Measurements from ENCODE around the gene PCED1B.
"Not testable (repeated sequence)": the region's sequence is repeated elsewhere in the genome, so short reads cannot be mapped to it uniquely, and the experiment has no call there.

PCED1B gene

DNA sequence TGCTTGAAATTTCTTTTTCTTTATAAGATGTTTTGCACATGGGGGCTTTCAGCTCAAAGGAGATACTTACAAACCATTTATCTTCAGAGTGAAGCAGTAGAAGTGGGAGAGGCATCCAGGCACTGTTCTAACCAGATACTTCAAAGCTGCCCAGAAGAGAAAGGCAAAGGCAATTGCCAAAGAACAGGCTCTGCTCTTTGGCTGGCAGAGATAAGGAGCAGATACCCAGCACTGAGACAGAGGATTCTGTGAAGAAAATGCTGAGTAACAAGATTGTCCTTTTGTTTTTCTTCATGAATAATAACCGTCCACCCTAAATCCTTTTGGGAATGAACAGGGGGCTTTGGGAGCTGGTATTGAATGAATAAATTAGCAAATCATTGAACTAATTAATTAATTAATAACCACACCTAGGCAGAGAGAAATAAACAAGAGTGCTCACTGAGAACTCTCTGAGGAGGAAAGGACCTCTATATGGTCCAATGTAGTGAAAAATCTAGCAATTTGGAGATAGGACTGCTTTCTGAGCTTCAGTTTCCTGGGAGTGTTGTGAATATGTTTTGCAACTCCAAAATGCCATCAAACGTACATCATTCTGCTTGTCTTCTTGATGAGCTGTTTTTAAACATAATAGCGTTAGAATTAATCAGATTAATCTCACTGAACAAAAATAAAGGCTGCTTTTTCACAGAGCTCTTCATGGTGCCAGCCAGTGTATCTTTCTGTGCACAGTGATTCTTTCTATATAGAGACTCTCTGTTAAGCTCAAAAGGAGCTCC, 193.2 kb downstream of the PCED1B start:
- DNase-seq: no peak

DNA sequence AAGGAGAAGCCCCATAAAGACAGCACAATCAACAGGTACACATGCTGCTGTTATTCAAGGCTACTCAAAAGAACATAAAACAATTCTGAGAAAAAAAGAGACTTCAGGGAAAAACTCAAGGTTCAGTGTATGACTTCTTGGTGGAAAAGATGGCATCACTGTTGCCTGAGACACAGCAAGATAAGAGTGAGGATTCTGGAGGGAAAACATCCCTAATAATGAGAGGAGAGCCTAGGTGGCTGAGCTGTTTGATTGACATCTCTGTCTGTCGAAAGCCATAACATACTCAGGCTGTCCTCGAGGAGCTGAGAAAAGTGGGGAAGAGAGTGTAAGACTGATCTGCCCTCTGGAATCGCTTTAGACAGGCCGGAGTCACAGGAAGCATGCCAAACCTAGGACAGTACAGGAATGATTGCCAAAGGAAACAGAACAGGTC, 193.8 kb downstream of the PCED1B start:
- DNase-seq: no peak

DNA sequence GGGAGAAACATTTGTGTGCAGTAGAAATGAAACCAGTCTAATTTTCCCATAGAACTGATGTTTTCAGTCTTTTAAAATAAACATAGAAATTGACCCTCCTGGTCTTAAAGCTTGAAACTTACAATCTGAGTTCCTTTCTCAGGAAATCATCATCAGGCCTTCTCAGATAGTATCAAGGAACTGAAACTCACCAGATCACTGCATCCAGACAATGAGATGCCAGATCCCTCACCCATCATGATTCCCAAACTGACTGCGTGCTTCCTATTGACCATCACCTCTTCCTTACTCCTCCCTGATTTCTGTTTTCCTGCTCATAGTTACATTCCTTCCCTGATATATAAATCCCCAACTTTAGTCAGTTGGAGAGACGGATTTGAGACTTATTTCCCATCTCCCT, 195.3 kb downstream of the PCED1B start:
- no peak for DNase-seq

DNA sequence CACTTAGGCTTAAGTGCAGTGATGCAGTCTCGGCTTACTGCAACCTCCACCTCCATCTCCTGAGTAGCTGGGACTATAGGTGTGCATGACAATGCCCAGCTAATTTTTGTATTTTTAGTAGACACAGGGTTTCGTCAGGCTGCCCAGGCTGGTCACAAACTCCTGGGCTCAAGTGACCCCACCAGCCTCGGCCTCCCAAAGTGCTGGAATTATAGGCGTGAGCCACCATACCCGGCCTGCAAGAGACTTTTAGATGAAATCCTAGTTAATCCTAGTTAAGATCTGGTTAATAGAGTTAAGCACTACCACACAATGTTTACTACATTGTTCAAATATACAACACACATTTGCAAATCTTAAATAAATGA, 196.8 kb downstream of the PCED1B start:
- DNase-seq: no peak

DNA sequence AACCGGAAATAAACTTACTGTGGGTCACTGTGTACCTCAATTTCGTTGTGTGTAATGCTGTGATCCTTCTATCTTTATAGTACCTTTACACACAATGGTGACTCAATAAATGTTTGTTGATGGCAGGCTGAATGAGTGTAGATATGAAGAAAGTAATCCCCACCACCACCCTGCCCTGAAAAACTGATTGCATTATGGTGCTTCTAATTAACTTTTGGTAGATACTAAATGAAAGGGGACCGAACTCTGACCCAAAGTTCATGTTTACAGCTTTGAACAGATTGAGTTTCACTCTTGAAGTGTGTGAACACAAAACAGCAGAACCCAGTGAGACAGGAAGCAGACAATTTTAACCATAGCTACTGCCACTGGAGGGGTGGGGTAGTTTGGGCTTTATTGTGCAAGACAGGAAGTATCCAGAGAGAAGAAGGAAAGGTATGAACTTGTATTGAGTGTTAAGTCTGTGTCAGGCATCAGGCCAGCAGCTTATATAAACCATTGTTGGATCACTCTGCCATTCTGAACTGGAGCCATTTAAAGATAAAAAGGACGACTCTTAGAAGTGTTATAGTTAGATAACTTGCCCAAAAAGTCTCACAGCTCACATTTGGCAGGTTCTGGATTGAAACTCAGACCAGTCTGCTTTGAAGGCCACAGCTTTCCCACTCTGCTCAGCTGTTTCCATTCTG, 197.3 kb downstream of the PCED1B start:
- peak in 2 of 58 donors; percentile 1 to 16 for DNase-seq

DNA sequence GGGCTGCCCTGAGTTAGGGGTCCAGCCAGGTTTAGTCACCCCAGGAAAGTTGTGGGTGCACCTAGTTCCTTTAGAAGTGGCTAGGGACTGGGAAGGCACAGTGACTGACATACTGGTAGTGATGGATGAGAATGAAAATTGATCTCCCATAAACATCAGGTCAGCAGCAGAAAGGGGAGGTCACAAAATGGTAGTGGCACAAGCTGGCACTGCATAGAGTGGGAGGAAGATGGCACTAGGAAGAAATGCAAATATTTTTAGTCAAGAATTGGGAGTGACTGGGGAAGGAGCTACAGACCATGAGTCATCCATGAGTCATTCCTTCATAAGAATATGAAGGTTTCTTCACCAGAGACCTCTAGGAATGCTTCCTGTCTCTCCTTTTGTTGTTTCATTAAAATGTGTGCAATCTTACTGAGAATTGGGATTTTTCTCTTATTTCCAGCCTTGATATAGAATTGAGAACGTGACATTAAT, 198.6 kb downstream of the PCED1B start:
- DNase-seq: no peak

DNA sequence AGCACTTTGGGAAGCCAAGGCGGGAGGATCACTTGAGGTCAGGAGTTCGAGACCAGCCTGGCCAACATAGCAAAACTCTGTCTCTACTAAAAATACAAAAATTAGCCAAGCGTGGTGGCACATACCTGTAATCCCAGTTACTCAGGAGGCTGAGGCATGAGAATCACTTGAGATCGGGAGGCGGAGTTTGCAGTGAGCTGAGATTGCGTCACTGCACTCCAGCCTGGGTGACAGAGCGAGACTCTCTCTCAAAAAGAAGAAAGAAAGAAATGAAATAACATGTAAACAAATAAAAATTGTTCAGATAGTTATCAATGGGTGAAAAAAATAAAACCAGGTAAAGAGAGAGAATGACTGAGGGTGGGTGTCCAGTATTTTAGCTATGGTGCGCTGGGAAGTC, 200.3 kb downstream of the PCED1B start:
- not testable (repeated sequence) for DNase-seq

DNA sequence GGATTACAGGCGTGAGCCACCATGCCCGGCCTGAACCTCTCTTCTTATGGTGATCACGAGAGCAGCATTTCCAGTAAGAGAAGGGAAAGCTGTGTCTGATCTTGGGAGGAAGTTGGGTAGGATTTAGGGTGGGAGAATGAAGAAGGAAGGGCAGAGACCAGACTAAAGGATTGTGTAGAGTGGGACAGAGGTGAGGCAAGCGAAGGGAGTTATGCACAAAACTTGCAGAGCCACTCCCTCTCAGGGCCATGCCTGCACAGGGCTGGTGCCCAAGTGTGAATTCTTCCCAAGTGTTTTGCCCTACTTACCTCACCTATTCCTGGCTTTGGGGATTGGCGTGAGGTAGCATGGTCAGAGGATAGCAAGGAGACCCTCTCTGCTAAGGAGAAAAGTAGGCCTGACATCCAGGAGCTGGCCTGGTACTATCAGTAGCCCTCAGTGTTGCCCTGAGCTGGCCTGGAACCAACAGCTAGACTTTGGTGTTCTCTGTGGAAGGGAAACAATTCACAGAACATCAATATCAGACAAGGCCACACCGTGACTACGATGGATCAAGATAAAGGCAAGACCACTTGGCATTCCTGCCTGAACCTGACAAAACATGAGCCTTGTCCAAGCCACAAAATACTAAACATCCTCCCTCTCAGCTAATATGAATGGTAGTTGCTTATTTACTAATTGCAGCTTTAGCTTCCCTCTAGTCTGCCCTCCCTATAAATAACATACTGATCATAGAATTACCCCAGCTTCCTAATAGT, 201.3 kb downstream of the PCED1B start:
- no peak for DNase-seq

DNA sequence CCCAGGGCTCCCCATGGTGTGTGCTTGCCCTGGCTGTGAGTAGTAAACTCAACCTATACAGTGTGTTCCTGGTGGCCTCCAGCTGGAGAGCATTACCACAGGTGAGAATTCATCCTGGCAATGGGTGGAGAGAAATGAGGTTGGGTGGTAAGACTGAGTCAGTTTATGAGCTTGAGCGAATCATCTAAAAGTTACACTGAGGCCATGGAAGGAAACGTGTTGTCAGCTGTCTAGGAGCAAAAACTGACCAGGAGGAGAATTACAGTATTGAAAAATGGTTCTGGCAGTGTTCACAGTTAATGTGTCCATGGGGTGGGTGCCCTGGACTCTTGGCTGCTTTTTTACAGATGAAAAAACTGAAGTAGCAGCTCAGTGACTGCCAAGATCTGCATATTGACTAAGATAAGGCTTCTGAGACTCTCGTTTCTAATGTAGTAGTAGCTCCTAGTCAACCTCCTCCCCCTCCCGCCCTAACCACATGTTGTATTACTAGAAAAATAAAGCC, 202.3 kb downstream of the PCED1B start:
- DNase-seq: no peak

DNA sequence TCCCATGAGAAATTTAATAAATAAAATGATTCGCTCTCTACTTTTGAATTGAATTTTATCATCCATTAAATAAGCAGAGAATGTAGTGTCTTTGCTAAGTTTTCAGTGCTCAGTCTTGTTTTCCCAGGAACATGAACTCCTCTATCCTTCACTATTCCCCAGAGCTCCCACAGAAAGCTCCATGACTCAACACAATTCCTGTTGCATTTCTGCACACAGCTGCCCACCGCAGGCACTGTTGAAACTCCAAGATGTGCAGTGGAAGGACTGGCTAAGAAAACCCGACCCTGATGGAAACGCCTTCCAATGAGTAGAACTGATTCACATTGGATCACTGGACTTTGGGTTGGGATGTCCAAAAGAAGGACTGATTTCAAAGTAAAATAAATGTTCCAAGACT, 202.8 kb downstream of the PCED1B start:
- DNase-seq: no peak

Data from anterior cingulate cortex (tissue), 58 donors.